Fibroblast of lung (primary cell): ENCODE data around the gene BSND. TPM values are rescaled to one million over a fixed set of nuclear protein-coding genes. Genes with fewer than 3 reads are reported as not detected.
A peak's percentile ranks its signal among the peaks of the same experiment; 100 is the strongest.

Experiments used
- DNase-seq, 2 donors: peaks; one replicate each; pipeline versions ENCODE4 v3.0.0 to v3.0.0-alpha.2; 2010; ENCODE audit warnings: low read depth in 2 of 2
- H2AFZ ChIP-seq: 2 replicates; pipeline ENCODE4 v1.5.1; 2012; ENCODE audit warnings: low read length, control low read depth, inconsistent platforms
- H3K27ac ChIP-seq: 2 replicates; pipeline ENCODE4 v1.5.1; 2011; ENCODE audit warnings: low read length, control low read depth; ENCODE audit not compliant: insufficient read depth
- H3K27me3 ChIP-seq: 2 replicates; pipeline ENCODE4 v1.5.1; 2011; ENCODE audit warnings: mild to moderate bottlenecking, low read length; ENCODE audit not compliant: control insufficient read depth, insufficient read depth
- H3K36me3 ChIP-seq: 2 replicates; pipeline ENCODE4 v1.5.1; 2011; ENCODE audit warnings: low read length; ENCODE audit not compliant: control insufficient read depth, insufficient read depth
- H3K4me1 ChIP-seq: 2 replicates; pipeline ENCODE4 v1.5.1; 2011; ENCODE audit warnings: low read length; ENCODE audit not compliant: control insufficient read depth, insufficient read depth; ENCODE audit errors: extremely low read depth
- H3K4me2 ChIP-seq: 2 replicates; pipeline ENCODE4 v1.5.1; 2011; ENCODE audit warnings: low read length, control low read depth; ENCODE audit not compliant: insufficient read depth; ENCODE audit errors: extremely low read depth
- H3K4me3 ChIP-seq, 4 experiments: fragments of 200-600 bp in 1 of 4; sonication (generic) in 1 of 4; replicated peaks in 1 of 4; 2 replicates each; pipeline ENCODE4 v1.5.1; 2011 to 2016; ENCODE audit warnings: low read length in 4 of 4, low read depth in 3 of 4, mild to moderate bottlenecking in 3 of 4, control low read depth in 2 of 4, inconsistent platforms in 1 of 4, mixed read lengths in 1 of 4; ENCODE audit not compliant: insufficient read depth in 1 of 4; ENCODE audit errors: control extremely low read depth in 1 of 4
- H3K79me2 ChIP-seq: 2 replicates; pipeline ENCODE4 v1.5.1; 2012; ENCODE audit warnings: mild to moderate bottlenecking, low read length, inconsistent platforms; ENCODE audit not compliant: control insufficient read depth, insufficient read depth
- H3K9ac ChIP-seq: 2 replicates; pipeline ENCODE4 v1.5.1; 2011; ENCODE audit warnings: mild to moderate bottlenecking, low read length, control low read depth; ENCODE audit not compliant: insufficient read depth
- H3K9me3 ChIP-seq: 2 replicates; pipeline ENCODE4 v1.5.1; 2012; ENCODE audit warnings: low read depth, low read length; ENCODE audit not compliant: control insufficient read depth, insufficient read depth
- H4K20me1 ChIP-seq: 2 replicates; pipeline ENCODE4 v1.5.1; 2011; ENCODE audit warnings: low read length; ENCODE audit not compliant: control insufficient read depth, insufficient read depth; ENCODE audit errors: extremely low read depth
- EZH2 ChIP-seq: IDR thresholded peaks from 2 replicates; pipeline ENCODE4 v1.5.1; 2012; ENCODE audit warnings: low read length, control low read depth, mild to moderate bottlenecking; ENCODE audit errors: missing control alignments
- polyA plus RNA-seq, 2 donors: library from polyadenylated mRNA; depleted of rRNA in 1 of 2; stranded (reverse) in 1 of 2; unstranded in 1 of 2; fragments of >200 nt; gene quantifications; 2 replicates each; pipeline ENCODE4 v1.2.1, GENCODE V29; 2011 to 2012; ENCODE audit warnings: missing spikeins in 1 of 2
- total RNA-seq: library from RNA; depleted of rRNA; stranded (reverse); fragments of >200 nt; gene quantifications from 2 replicates; pipeline ENCODE4 v1.2.1, GENCODE V29; 2014
- TF ChIP-seq, protein P1 (sequence below), 2 donors: IDR thresholded peaks in 1 of 2; conservative IDR thresholded peaks in 1 of 2; 1 replicate in 1 of 2; 2 replicates in 1 of 2; pipeline ENCODE4 v1.5.1; 2011 to 2012; ENCODE audit warnings: low read length in 2 of 2, control low read depth in 1 of 2, inconsistent platforms in 1 of 2, low read depth in 1 of 2, mild to moderate bottlenecking in 1 of 2

BSND gene
- total and polyA plus RNA-seq, 2 donors (not counting 1 experiment from before 2014, with no cell fraction given) = not detected

DNA sequence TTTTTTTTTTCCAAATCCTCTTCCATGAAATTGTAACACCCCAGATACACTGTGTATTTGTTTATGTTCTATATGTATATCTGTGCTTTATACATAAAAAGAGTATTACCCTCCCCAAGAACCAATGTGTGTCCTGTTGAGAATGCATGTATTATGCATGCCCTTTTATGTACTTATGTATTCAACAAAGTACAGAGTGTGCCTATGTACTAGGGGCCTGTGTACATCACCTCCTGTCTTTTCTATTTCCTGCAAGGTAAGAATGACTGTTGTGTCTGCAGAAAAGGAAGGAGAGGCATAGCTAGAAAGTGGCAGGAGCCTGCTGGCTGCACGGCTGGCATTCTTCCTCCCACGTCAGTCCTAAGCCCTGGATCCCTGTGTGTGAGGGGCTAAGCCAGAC is 11.3 kb upstream of the BSND start:
- Histone ChIP-seq H3K79me2 (no peaks in the 10 kb centered on the region), H4K20me1 (no peaks in the 10 kb centered on the region), H3K4me1 (no peaks in the 10 kb centered on the region), H3K9ac (no peak overlapping the region), H3K27me3 (peaks cover 8% of the 10 kb centered on the region), H2AFZ (no peak overlapping the region), H3K4me2 (no peak overlapping the region), H3K9me3 (no peaks in the 10 kb centered on the region), H3K36me3 (no peaks in the 10 kb centered on the region), H3K27ac (no peak overlapping the region), H3K4me3 (no peak overlapping the region)
- TF ChIP-seq, protein P1, sequence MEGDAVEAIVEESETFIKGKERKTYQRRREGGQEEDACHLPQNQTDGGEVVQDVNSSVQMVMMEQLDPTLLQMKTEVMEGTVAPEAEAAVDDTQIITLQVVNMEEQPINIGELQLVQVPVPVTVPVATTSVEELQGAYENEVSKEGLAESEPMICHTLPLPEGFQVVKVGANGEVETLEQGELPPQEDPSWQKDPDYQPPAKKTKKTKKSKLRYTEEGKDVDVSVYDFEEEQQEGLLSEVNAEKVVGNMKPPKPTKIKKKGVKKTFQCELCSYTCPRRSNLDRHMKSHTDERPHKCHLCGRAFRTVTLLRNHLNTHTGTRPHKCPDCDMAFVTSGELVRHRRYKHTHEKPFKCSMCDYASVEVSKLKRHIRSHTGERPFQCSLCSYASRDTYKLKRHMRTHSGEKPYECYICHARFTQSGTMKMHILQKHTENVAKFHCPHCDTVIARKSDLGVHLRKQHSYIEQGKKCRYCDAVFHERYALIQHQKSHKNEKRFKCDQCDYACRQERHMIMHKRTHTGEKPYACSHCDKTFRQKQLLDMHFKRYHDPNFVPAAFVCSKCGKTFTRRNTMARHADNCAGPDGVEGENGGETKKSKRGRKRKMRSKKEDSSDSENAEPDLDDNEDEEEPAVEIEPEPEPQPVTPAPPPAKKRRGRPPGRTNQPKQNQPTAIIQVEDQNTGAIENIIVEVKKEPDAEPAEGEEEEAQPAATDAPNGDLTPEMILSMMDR (conservative IDR thresholded peaks at IDR 0.05 in 1 of 2, IDR thresholded peaks at IDR 0.05 in 1 of 2; ENCODE audit: low read depth in 1 of 2, low read length in 2 of 2) = no peak
- no peak for TF ChIP-seq EZH2
- DNase-seq = no peak

DNA sequence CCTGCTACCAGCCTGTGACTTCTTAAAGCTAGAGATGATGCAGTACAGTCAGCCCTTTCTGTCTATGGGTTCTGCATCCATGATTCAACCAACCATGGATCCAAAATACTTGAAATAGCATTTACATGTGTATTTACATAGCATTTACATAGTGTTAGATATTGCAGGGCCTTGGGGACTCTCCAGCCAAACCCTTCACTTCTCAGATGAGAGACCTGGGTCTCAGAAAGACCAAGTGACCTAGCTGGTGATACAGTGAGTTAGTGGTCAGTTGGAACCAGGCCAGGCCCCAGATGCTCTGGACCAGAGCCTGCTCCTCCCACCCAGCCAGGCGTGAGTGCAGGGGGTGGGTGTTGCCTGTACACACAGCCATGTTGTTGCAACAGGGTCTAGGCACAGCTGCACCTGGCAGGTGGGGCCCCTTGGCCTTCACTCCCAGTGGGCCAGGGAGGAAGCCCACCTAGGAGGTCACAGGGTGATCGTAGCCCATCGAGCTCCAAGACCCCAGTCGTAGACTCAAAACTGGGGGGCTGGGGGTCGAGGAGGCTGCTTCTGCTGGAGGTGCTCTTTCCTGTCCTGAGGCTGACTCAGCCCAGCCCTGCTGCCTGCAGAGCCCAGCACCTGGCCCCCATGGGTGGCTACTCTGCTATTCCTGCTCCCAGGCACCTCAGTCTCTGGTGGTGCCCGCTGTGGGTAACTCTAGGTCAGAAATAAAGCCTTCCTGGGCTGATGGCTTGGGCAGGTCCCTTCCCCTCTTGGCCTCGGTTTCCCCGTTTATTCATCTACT is 10.6 kb upstream of the BSND start:
- H3K4me2 ChIP-seq = no peak overlapping the region
- H3K27ac ChIP-seq = no peak overlapping the region
- H2AFZ ChIP-seq = no peak overlapping the region
- no peaks in the 10 kb centered on the region for H3K9me3 ChIP-seq
- H4K20me1 ChIP-seq = no peaks in the 10 kb centered on the region
- H3K4me1 ChIP-seq = no peaks in the 10 kb centered on the region
- H3K9ac ChIP-seq = no peak overlapping the region
- no peak overlapping the region for H3K4me3 ChIP-seq
- no peaks in the 10 kb centered on the region for H3K79me2 ChIP-seq
- TF ChIP-seq, protein P1 (conservative IDR thresholded peaks at IDR 0.05 in 1 of 2, IDR thresholded peaks at IDR 0.05 in 1 of 2; ENCODE audit: low read depth in 1 of 2, low read length in 2 of 2) = no peak
- TF ChIP-seq EZH2 = no peak
- peaks cover 8% of the 10 kb centered on the region for H3K27me3 ChIP-seq
- peak in 1 of 2 donors; percentile 78 for DNase-seq
- H3K36me3 ChIP-seq = no peaks in the 10 kb centered on the region

DNA sequence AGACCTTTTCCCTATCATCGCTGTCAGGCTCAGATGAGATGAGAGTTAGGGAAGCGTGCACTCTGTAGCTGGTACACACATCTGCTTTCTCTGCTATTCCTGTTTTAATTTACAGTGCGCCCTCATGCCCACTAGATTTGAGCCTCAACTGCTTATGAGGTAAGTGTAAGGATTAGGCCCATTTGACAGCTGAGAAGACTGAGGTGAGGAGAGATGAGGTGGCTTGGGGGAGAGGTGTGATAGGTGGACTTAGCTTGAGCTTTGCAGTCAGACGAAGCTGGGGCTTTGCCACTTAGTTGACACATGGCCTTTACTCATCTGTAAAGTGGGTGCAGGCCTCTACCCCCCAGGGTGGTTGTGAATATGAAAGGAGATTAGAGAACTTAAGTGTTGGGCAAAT is 9.8 kb upstream of the BSND start:
- Histone ChIP-seq H3K27ac (no peak overlapping the region), H3K79me2 (no peaks in the 10 kb centered on the region), H3K27me3 (peaks cover 8% of the 10 kb centered on the region), H3K36me3 (no peaks in the 10 kb centered on the region), H3K4me3 (no peak overlapping the region), H3K9ac (no peak overlapping the region), H2AFZ (no peak overlapping the region), H4K20me1 (no peaks in the 10 kb centered on the region), H3K4me1 (no peaks in the 10 kb centered on the region), H3K9me3 (no peaks in the 10 kb centered on the region), H3K4me2 (no peak overlapping the region)
- no peak for DNase-seq
- TF ChIP-seq, protein P1 (conservative IDR thresholded peaks at IDR 0.05 in 1 of 2, IDR thresholded peaks at IDR 0.05 in 1 of 2; ENCODE audit: low read depth in 1 of 2, low read length in 2 of 2) = no peak
- TF ChIP-seq EZH2 = no peak
